AG10803 (cell line): ENCODE data around the gene ZNF287.

ENCODE experiments used
- DNase-seq: peaks from one replicate; pipeline ENCODE4 v3.0.0; 2010; ENCODE audit warnings: low read depth
- H3K4me3 ChIP-seq: 2 replicates; pipeline ENCODE4 v1.5.1; 2011; ENCODE audit warnings: mild to moderate bottlenecking, low read length, control low read depth
- TF ChIP-seq, protein P1 (sequence below): conservative IDR thresholded peaks from 2 replicates; pipeline ENCODE4 v1.5.1; 2011; ENCODE audit warnings: mild to moderate bottlenecking, low read length, control low read depth, inconsistent platforms

Gene ZNF287

DNA sequence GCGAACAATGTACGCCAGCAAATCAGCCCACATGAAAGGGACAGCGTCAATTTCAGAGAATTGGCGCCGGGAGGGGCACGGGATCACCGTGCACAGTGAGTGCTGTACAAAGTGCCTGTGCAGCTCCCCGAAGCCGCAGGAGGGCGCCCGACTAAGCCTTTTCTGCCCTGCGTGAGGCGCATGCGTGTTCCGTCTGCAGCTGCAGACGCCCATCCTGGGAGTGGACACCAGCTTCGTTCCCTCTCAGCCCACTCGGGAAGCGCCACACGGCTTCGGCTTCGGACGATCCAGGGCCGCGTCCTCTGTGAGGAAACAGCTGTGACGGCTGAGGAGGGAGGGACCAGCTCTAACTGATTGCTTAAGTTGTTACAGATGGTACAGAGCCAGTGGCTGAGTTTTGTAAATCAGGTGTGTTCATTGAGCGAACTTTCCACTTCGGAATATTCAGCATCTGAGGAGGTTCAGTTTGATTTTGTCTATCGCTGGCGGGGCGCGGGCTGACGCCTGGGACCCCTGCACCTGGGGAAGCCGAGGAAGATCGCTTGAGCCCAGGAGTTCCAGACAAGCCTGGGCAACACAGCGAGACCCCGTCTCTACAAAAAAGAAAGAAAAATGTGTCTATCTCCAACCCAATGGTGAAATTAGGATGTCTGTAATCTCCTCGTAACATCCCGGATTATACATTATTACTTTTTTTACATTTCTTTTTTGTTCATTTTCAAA, 15.4 kb upstream of the ZNF287 start:
- DNase-seq: peak; percentile 86
- H3K4me3 ChIP-seq: peak overlapping the region; percentile 60
- TF ChIP-seq, protein P1, sequence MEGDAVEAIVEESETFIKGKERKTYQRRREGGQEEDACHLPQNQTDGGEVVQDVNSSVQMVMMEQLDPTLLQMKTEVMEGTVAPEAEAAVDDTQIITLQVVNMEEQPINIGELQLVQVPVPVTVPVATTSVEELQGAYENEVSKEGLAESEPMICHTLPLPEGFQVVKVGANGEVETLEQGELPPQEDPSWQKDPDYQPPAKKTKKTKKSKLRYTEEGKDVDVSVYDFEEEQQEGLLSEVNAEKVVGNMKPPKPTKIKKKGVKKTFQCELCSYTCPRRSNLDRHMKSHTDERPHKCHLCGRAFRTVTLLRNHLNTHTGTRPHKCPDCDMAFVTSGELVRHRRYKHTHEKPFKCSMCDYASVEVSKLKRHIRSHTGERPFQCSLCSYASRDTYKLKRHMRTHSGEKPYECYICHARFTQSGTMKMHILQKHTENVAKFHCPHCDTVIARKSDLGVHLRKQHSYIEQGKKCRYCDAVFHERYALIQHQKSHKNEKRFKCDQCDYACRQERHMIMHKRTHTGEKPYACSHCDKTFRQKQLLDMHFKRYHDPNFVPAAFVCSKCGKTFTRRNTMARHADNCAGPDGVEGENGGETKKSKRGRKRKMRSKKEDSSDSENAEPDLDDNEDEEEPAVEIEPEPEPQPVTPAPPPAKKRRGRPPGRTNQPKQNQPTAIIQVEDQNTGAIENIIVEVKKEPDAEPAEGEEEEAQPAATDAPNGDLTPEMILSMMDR: peak; percentile 78

DNA sequence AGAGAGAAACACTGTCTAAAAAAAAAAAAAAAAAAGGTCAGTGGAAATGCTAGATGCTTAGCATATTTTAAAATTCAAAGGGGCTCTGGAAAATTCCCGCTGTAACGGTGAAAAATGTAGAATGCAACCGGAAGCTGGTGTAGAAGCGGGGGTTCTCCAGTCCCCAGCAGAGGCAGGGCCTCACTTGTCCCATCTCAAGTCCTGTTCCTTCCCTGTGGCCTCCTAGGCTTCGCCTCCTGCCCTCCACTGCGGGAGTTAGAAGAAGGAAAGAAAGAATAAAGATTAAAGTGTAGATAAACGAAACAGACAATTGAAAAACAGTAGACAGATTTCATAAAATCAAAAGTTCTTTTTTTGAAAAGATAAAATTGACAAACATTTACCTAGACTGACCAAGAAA, 14.8 kb upstream of the ZNF287 start:
- TF ChIP-seq, protein P1: no peak
- DNase-seq: no peak
- no peak overlapping the region; the same call in 1 of the 2 replicates for H3K4me3 ChIP-seq

DNA sequence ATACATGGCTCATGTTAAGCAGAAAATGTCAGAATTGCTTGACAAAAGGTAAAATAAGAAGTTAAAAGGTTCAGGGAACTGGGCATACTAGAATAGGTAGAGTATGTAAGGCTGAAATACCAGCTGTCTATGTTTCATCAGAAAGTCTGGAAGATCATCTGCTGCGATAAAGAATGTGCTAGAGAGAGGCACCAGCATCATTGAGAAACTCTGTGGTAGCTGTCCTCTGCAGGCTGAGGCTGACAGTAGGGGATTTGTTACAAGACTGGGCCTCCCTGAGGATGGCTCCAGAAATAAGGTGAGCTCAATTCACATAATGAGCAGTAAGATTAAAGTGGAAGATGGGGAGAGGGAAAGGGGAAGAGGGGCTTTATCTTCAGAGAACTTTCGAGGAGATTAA, 4.5 kb upstream of the ZNF287 start:
- H3K4me3 ChIP-seq: no peak overlapping the region
- TF ChIP-seq, protein P1: no peak
- no peak for DNase-seq

DNA sequence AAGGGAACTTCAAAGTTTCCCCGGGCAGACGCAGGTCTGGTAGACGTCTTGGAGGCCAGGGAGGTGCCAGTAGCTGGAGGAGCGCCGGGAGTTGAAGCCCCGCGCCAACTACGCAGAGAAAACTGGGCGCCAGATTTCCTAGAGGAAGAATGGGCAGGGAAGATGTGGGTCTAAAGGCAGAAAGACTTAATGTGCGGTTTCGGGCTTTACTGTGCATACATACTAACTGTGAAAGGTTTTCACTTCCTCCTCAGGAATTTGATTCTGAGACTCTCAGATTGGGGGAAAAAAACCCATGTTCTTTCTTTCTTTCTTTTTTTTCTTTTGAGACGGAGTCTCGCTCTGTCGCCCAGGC, 331 bp upstream of the ZNF287 start:
- H3K4me3 ChIP-seq: peak overlapping the region; percentile 24
- DNase-seq: no peak

DNA sequence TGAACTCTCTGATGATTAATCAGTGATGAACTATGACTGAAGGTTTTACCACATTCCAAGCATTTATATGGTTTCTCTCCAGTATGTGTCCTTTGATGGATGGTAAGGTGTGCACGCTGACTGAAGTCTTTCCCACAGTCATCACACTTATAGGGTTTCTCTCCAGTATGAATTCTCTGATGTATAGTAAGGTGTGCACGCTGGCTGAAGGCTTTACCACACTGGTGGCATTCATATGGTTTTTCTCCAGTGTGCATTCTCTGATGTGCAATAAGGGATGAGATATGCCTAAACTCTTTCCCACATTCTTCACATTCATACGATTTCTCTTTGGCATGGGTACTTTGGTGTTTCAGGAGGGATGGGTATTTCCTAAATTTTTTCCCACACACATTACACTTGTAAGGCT, 16.4 kb downstream of the ZNF287 start:
- no peak overlapping the region for H3K4me3 ChIP-seq
- TF ChIP-seq, protein P1: no peak
- DNase-seq: no peak

More for the DNA sequence above, 331 bp upstream of the ZNF287 start:
- TF ChIP-seq, protein P1: no peak

DNA sequence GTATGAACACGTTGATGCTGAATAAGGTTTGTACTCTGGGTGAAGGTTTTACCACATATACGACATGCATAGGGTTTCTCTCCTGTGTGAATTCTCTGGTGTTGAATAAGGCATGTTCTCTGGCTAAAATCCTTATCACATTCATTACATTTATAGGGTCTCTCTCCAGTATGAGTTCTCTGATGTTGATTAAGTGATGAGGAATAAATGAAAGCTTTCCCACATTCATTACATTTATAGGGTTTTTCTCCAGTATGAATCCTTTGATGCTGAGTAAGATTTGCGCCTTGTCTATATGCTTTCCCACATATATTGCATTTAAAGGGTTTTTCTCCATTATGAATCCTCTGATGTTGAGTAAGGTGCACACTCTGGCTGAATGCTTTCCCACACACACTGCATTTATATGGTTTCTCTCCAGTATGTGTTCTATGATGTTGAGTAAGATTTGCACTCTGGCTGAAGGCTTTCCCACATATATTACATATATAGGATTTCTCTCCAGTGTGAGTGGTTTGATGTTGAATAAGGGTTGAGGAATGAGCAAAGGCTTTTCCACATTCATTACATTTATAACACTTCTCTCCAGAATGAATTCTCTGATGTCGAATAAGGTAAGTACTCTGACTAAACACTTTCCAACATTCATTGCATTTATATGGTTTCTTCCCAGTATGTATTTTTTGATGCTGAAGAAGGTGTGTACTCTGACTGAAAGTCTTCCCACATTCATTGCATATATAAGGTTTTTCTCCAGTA, 16.9 kb downstream of the ZNF287 start:
- no peak overlapping the region for H3K4me3 ChIP-seq
- no peak for DNase-seq
- TF ChIP-seq, protein P1: no peak

DNA sequence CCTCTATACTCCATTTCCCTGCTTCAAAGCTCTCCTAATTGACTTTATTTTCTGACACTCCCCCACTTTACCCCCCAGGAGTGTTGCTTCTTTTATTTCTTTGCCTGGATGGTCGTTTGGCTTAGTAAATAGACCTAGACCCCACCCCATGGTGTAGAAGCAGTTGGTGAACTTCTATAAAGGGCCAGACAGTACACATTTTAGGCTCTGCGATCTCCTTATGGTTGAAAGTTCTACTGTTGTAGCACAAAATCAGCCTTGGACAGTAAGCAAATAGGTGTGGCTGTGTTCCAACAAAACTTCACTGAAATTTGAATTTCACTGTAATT, 31.9 kb downstream of the ZNF287 start:
- TF ChIP-seq, protein P1: no peak
- H3K4me3 ChIP-seq: no peak overlapping the region
- no peak for DNase-seq
